Fibroblast of pulmonary artery (primary cell): Measurements from ENCODE around the gene ZSCAN18.

Experiments
- DNase-seq: peaks from one replicate; pipeline ENCODE4 v3.0.0-alpha.2; 2010; ENCODE audit warnings: low read depth
- H3K4me3 ChIP-seq: replicated peaks from 2 replicates; pipeline ENCODE4 v1.5.1; 2011; ENCODE audit warnings: low read depth, mild to moderate bottlenecking, control low read depth, low read length, moderate library complexity
- TF ChIP-seq, protein P1 (sequence below): IDR thresholded peaks from 2 replicates; pipeline ENCODE4 v1.5.1; 2011; ENCODE audit warnings: mild to moderate bottlenecking, control low read depth, low read length, inconsistent platforms; ENCODE audit errors: missing control alignments

ZSCAN18 gene

DNA sequence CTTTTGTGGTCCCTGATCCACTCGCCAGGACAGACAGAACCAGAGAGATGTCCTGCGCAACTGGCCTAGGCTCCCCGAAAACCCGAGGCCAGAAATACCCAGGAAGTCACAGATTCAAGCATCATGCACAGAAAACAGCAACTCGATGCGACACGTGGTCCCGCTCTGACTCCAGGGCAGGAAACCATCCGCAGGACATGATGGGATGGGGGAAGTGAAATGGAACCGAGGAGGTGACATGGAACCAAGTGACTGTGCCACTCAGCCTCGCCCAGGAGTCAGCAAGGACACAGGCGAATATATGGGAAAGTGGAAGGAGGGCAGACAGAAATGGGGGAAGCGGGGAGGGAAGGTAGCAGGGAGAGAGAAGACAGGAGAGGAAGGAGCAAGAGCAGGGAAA lies 1.1 kb downstream of the ZSCAN18 start:
- no peak overlapping the region for H3K4me3 ChIP-seq
- no peak for DNase-seq
- TF ChIP-seq, protein P1, sequence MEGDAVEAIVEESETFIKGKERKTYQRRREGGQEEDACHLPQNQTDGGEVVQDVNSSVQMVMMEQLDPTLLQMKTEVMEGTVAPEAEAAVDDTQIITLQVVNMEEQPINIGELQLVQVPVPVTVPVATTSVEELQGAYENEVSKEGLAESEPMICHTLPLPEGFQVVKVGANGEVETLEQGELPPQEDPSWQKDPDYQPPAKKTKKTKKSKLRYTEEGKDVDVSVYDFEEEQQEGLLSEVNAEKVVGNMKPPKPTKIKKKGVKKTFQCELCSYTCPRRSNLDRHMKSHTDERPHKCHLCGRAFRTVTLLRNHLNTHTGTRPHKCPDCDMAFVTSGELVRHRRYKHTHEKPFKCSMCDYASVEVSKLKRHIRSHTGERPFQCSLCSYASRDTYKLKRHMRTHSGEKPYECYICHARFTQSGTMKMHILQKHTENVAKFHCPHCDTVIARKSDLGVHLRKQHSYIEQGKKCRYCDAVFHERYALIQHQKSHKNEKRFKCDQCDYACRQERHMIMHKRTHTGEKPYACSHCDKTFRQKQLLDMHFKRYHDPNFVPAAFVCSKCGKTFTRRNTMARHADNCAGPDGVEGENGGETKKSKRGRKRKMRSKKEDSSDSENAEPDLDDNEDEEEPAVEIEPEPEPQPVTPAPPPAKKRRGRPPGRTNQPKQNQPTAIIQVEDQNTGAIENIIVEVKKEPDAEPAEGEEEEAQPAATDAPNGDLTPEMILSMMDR: no peak

DNA sequence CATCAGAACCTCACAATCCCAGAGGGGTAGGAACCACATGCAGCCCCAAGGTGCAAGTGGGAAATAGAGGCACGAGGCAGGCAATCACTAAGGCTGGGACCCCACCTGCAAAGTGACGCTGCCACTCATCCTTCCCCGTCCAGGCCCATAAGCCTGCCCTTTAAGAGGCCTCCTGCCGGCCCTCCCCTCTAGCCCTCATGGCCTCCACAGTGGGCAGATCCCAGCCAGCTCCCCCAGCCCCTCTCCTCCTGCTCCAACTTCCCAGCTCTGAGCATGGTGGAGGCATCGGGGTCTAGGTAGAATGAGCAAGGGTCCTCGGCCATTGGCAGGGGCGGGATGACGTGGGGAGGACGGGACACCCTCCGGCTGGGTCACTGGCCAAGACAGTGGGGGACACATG lies 2.7 kb downstream of the ZSCAN18 start:
- H3K4me3 ChIP-seq: no peak overlapping the region
- DNase-seq: no peak
- TF ChIP-seq, protein P1: no peak

DNA sequence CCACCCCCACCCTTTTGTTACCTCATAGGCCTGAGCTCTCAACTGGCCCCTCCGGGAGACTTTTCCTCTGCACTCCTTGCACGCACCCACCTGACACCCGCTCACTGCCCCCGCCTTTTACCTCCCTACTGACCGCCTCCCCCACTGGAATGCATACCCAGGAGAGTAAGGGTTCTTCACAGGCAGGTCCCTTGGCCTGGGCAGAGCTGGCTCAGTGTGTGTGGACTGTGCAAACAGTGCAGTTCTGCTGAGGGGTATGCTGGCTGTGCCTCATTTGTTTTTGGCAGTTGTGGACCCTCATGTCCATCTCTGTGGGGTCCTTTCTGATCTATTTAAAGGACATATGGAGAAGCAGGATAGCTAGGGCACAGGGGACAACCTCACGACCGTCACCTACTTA lies 5.0 kb downstream of the ZSCAN18 start:
- no peak overlapping the region for H3K4me3 ChIP-seq
- TF ChIP-seq, protein P1: no peak
- no peak for DNase-seq

DNA sequence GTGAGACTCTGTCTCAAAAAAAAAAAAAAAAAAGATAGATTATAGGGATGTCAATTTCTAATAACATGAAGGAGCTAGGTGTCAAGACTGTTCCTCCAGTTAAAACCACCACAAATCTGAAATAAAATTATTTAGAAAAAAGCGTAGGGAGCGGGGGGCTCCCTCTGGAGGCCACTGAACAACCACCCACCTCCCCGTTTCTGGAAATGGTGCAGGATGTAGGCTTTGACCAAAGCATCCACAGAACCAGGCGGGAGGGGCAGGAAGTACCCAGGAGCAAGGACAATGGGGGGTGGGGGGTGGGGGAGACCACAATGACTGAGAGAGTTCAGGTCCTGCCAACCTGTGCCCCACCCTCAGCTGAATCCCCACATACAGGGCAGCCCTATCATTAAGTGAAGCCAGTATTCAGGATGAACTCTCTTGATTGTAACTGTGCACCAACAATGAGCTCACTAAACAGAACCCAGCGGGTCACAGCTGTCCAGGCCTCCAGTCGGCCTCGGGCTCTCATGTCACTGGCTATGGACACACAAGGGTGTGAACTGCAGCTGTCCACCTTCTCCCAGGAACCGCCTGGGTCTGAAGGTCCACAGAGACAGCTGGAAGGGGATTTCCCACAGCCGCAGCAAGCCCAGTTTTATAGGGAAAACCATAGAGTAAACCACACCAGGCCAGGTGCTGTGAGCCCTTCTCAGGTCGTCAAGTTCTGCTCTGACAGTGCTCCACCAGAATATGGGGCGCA lies 6.6 kb downstream of the ZSCAN18 start:
- no peak for DNase-seq
- no peak overlapping the region for H3K4me3 ChIP-seq
- TF ChIP-seq, protein P1: no peak

DNA sequence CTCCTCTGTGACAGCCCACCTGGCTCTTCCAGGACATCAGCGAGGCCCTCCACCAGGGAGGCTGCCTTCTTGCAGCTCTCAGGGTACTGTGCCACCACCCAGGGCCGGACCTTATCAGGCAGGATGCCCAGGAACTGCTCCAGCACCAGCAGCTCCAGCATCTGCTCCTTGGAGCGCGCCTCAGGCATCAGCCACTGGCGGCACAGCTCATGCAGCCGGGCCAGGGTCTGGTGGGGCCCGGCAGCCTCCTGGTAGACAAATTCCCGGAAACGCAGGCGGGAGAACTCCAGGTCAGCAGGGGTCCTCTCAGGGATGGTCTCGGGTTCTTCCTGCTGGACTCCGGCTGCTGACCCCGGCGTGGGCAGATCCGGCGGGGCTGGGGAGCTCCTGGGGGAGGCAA lies 8.2 kb downstream of the ZSCAN18 start:
- no peak for DNase-seq
- H3K4me3 ChIP-seq: no peak overlapping the region
- TF ChIP-seq, protein P1: no peak

DNA sequence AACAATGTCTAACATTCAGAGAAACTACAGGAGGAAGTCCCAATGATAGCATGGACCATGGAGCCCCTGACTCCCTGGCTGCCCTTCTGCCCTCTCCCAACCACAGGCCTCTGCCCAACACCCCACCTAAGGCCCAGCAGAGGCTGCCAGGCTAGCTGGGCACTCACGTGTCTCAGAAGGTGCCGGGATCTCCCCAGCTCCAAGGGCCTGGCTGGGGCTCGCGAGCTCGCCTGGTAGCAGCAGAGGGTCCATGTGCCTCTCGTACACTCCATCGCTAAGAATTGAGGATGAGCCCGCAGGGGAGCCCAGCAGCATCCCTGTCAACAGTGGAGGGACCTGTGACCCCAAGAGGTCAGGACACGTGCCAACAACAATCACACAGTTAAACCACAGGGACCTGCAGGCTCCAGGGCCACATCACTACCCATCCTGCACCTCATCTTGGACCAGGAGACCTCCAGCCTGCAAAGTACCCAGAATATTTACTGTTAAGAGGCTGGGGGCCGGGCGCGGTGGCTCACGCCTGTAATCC lies 9.4 kb downstream of the ZSCAN18 start:
- no peak overlapping the region for H3K4me3 ChIP-seq
- no peak for DNase-seq
- TF ChIP-seq, protein P1: no peak
